H1 (cell line): ENCODE data around the gene NR2F1-AS1. TPM values are rescaled to one million over a fixed set of nuclear protein-coding genes. Genes with fewer than 3 reads are reported as not detected.
A peak's percentile ranks its signal among the peaks of the same experiment; 100 is the strongest.

Experiments
- CTCF ChIA-PET: fragments of 300-600 bp; sonication (Branson Sonifier 250); formaldehyde crosslinking; loops from one replicate; lab custom pipeline; 2021; ENCODE audit not compliant: partially characterized antibody; lab: Charles Lee
- POLR2A ChIA-PET: fragments of 300-600 bp; sonication (Branson Sonifier 250); formaldehyde crosslinking; loops from one replicate; lab custom pipeline; 2021; ENCODE audit warnings: inconsistent platforms; ENCODE audit not compliant: partially characterized antibody; lab: Charles Lee
- DNase-seq, 2 experiments: peaks; one replicate each; pipeline versions ENCODE4 v3.0.0 to v3.0.0-alpha.2; 2010 to 2022; ENCODE audit warnings: low spot score in 2 of 2, low read depth in 1 of 2, mixed read lengths in 1 of 2
- FAIRE-seq: peaks from 2 replicates; lab custom pipeline; 2011; peaks lifted over from hg19 to GRCh38; lab: Jason Lieb, UNC
- H2AFZ ChIP-seq: 2 replicates; pipeline ENCODE4 v1.8.1; 2012; ENCODE audit warnings: low read length, inconsistent platforms
- H2AK5ac ChIP-seq: 2 replicates; pipeline ENCODE4 v1.6.1; 2013; ENCODE audit warnings: low read depth, low read length
- H2BK120ac ChIP-seq: replicated peaks from 2 replicates; pipeline ENCODE3; 2013; ENCODE audit warnings: low read depth, low read length, inconsistent platforms
- H2BK12ac ChIP-seq: 2 replicates; pipeline ENCODE4 v1.6.1; 2013; ENCODE audit warnings: low read depth, low read length
- H2BK15ac ChIP-seq: 2 replicates; pipeline ENCODE4 v1.6.1; 2013; ENCODE audit warnings: low read length
- H2BK20ac ChIP-seq: 2 replicates; pipeline ENCODE4 v1.6.1; 2013; ENCODE audit warnings: low read length
- H2BK5ac ChIP-seq: 2 replicates; pipeline ENCODE4 v1.6.1; 2013; ENCODE audit warnings: low read depth, low read length
- H3K14ac ChIP-seq: 2 replicates; pipeline ENCODE4 v1.6.1; 2013; ENCODE audit warnings: inconsistent platforms; ENCODE audit not compliant: insufficient read length
- H3K18ac ChIP-seq: 2 replicates; pipeline ENCODE4 v1.6.1; 2013; ENCODE audit warnings: low read length; ENCODE audit errors: extremely low read depth
- H3K23ac ChIP-seq: 2 replicates; pipeline ENCODE4 v1.6.1; 2013; ENCODE audit warnings: inconsistent platforms; ENCODE audit not compliant: insufficient read length
- H3K23me2 ChIP-seq: 2 replicates; pipeline ENCODE4 v1.6.1; 2013; ENCODE audit warnings: low read depth, low read length
- H3K27ac ChIP-seq: 2 replicates; pipeline ENCODE4 v1.6.1; 2011; ENCODE audit warnings: low read depth, low read length, inconsistent platforms
- H3K27me3 ChIP-seq, 4 experiments: replicated peaks in 1 of 4; 1 replicate in 1 of 4; 2 replicates in 3 of 4; pipeline versions ENCODE4 v1.6.1 to v1.8.1; 2011 to 2013; ENCODE audit warnings: low read length in 3 of 4, mild to moderate bottlenecking in 3 of 4, inconsistent platforms in 2 of 4, mixed read lengths in 2 of 4, moderate library complexity in 1 of 4; ENCODE audit not compliant: control insufficient read depth in 3 of 4, insufficient read depth in 3 of 4; ENCODE audit errors: extremely low read depth in 1 of 4
- H3K36me3 ChIP-seq, 4 experiments: 2 replicates each; pipeline versions ENCODE4 v1.6.1 to v1.8.1; 2011 to 2013; ENCODE audit warnings: mild to moderate bottlenecking in 4 of 4, low read length in 3 of 4, moderate library complexity in 2 of 4, control low read depth in 1 of 4, inconsistent platforms in 1 of 4; ENCODE audit not compliant: insufficient read depth in 4 of 4, control insufficient read depth in 2 of 4
- H3K4ac ChIP-seq: replicated peaks from 2 replicates; pipeline ENCODE3; 2013; ENCODE audit warnings: low read length, low read depth, mixed read lengths, inconsistent platforms; ENCODE audit not compliant: insufficient read length
- H3K4me1 ChIP-seq, 4 experiments: replicated peaks in 1 of 4; 1 replicate in 1 of 4; 2 replicates in 3 of 4; pipeline versions ENCODE4 v1.6.1 to v1.8.1; 2011 to 2013; ENCODE audit warnings: low read length in 3 of 4, inconsistent platforms in 2 of 4, mixed read lengths in 1 of 4; ENCODE audit not compliant: insufficient read depth in 4 of 4, control insufficient read depth in 3 of 4
- H3K4me2 ChIP-seq, 2 experiments: 2 replicates each; pipeline versions ENCODE4 v1.6.1 to v1.8.1; 2011 to 2013; ENCODE audit warnings: low read depth in 2 of 2, low read length in 2 of 2, control low read depth in 1 of 2, inconsistent platforms in 1 of 2, mild to moderate bottlenecking in 1 of 2; ENCODE audit not compliant: insufficient read depth in 1 of 2
- H3K4me3 ChIP-seq, 4 experiments: fragments of 200-600, 300-600 bp in 1 of 4; sonication (generic), shearing (Covaris generic), sonication (Bioruptor Twin) in 1 of 4; 2 replicates each; pipeline versions ENCODE4 v1.5.1 to v1.8.1; 2011 to 2016; ENCODE audit warnings: low read length in 4 of 4, low read depth in 3 of 4, control low read depth in 2 of 4, inconsistent platforms in 2 of 4, mild to moderate bottlenecking in 2 of 4, mixed read lengths in 1 of 4, moderate library complexity in 1 of 4; ENCODE audit not compliant: insufficient read depth in 2 of 4; ENCODE audit errors: extremely low read depth in 1 of 4
- H3K56ac ChIP-seq: replicated peaks from 2 replicates; pipeline ENCODE3; 2013; ENCODE audit warnings: low read depth, mild to moderate bottlenecking, mixed read lengths, low read length, inconsistent platforms; ENCODE audit not compliant: insufficient read length
- H3K79me1 ChIP-seq: 2 replicates; pipeline ENCODE4 v1.6.1; 2013; ENCODE audit warnings: low read depth, low read length, control low read depth
- H3K79me2 ChIP-seq, 2 experiments: 2 replicates each; pipeline versions ENCODE4 v1.6.1 to v1.8.1; 2012 to 2013; ENCODE audit warnings: low read length in 2 of 2, mild to moderate bottlenecking in 2 of 2, inconsistent platforms in 1 of 2; ENCODE audit not compliant: insufficient read depth in 2 of 2, control insufficient read depth in 1 of 2
- H3K9ac ChIP-seq, 4 experiments: replicated peaks in 1 of 4; 1 replicate in 1 of 4; 2 replicates in 3 of 4; pipeline versions ENCODE4 v1.6.1 to v1.8.1; 2011 to 2013; ENCODE audit warnings: low read depth in 3 of 4, low read length in 3 of 4, control low read depth in 2 of 4, mild to moderate bottlenecking in 2 of 4, moderate library complexity in 2 of 4, inconsistent platforms in 1 of 4; ENCODE audit errors: extremely low read depth in 1 of 4
- H3K9me3 ChIP-seq, 2 experiments: 2 replicates each; pipeline versions ENCODE4 v1.6.1 to v1.8.1; 2012 to 2013; ENCODE audit warnings: mild to moderate bottlenecking in 2 of 2, moderate library complexity in 2 of 2, control low read depth in 1 of 2, inconsistent platforms in 1 of 2, low read depth in 1 of 2, low read length in 1 of 2, mixed read lengths in 1 of 2; ENCODE audit not compliant: insufficient read depth in 2 of 2
- H4K20me1 ChIP-seq, 2 experiments: replicated peaks in 1 of 2; 2 replicates each; pipeline versions ENCODE3 to v1.8.1; 2011 to 2013; ENCODE audit warnings: inconsistent platforms in 2 of 2, low read length in 2 of 2, mild to moderate bottlenecking in 1 of 2; ENCODE audit not compliant: insufficient read depth in 2 of 2, control insufficient read depth in 1 of 2
- H4K5ac ChIP-seq: 2 replicates; pipeline ENCODE4 v1.6.1; 2013; ENCODE audit warnings: low read length, low read depth, mixed read lengths, inconsistent platforms; ENCODE audit not compliant: insufficient read length
- H4K8ac ChIP-seq: 2 replicates; pipeline ENCODE4 v1.8.0; 2013; ENCODE audit warnings: mild to moderate bottlenecking, moderate library complexity, low read length, inconsistent platforms; ENCODE audit not compliant: insufficient read depth; ENCODE audit errors: extremely low read depth
- H4K91ac ChIP-seq: replicated peaks from 2 replicates; pipeline ENCODE3; 2013; ENCODE audit warnings: low read length, mixed read lengths, inconsistent platforms; ENCODE audit not compliant: insufficient read length
- EZH2 ChIP-seq: fragments of 200-600 bp; sonication (generic); IDR thresholded peaks from 2 replicates; pipeline ENCODE4 v1.7.1; 2012; ENCODE audit warnings: low read depth, mild to moderate bottlenecking, moderate library complexity, low read length, inconsistent platforms; ENCODE audit not compliant: severe bottlenecking
- POLR2AphosphoS5 ChIP-seq: IDR thresholded peaks from 2 replicates; pipeline ENCODE4 v1.6.1; 2011; ENCODE audit warnings: low read depth, low read length
- RNF2 ChIP-seq: fragments of 200-900, 300-1000 bp; sonication (generic); IDR thresholded peaks from 2 replicates; pipeline ENCODE4 v1.7.1; 2016; ENCODE audit warnings: borderline replicate concordance, low read depth, mild to moderate bottlenecking, antibody characterized with exemption, low read length; ENCODE audit not compliant: poor library complexity, severe bottlenecking; ENCODE audit errors: missing control alignments
- SIX5 ChIP-seq: IDR thresholded peaks from 2 replicates; pipeline ENCODE4 v1.6.1; 2011; ENCODE audit warnings: mild to moderate bottlenecking, low read depth, low read length
- SP2 ChIP-seq: IDR thresholded peaks from 2 replicates; pipeline ENCODE4 v1.6.1; 2012; ENCODE audit warnings: mild to moderate bottlenecking, low read length, inconsistent platforms
- SUZ12 ChIP-seq: fragments of 200-600 bp; sonication (generic); IDR thresholded peaks from 2 replicates; pipeline ENCODE4 v1.6.1; 2012; ENCODE audit warnings: mild to moderate bottlenecking, inconsistent platforms, low read length, moderate library complexity, mixed read lengths
- TBP ChIP-seq: IDR thresholded peaks from 2 replicates; pipeline ENCODE4 v1.6.1; 2011; ENCODE audit warnings: low read depth, low read length, improper control_type of control experiment
- TCF12 ChIP-seq: IDR thresholded peaks from 2 replicates; pipeline ENCODE4 v1.6.1; 2011; ENCODE audit warnings: low read depth, mild to moderate bottlenecking, low read length
- USF2 ChIP-seq: IDR thresholded peaks from 2 replicates; pipeline ENCODE4 v1.6.1; 2011; ENCODE audit warnings: low read length, improper control_type of control experiment
- WGBS, 2 experiments: shearing (Covaris generic) in 1 of 2; methylation state at CpG; one replicate each; pipeline versions ENCODE4 v1.1.6 to v1.1.7; 2013 to 2015; ENCODE audit warnings: low lambda C conversion rate in 2 of 2, mixed read lengths in 2 of 2, inconsistent platforms in 1 of 2, low coverage in 1 of 2, missing lambda C conversion rate in 1 of 2; ENCODE audit not compliant: insufficient replicate concordance in 2 of 2, insufficient coverage in 1 of 2, insufficient read length in 1 of 2; ENCODE audit errors: extremely low coverage in 1 of 2, missing lambda C conversion rate in 1 of 2; 5-methylcytosine and 5-hydroxymethylcytosine counted together
- polyA plus RNA-seq, 7 experiments: library from polyadenylated mRNA; depleted of rRNA in 3 of 7; stranded (reverse) in 5 of 7; unstranded in 2 of 7; fragments of >200 nt in 5 of 7; fragments of 200-250 nt in 2 of 7; gene quantifications; 1 replicate in 5 of 7; 2 replicates in 1 of 7; 4 replicates in 1 of 7; pipeline versions ENCODE4 v1.2.1 to v1.2.3, GENCODE V29; 2011 to 2013; ENCODE audit warnings: missing spikeins in 2 of 7, mixed read lengths in 2 of 7
- total RNA-seq: library from RNA; stranded (reverse); fragmentation: NEBNext Ultra II Directional; extraction: Animal tissue kit (Norgen Biotek cat#: 25700); gene quantifications from 2 replicates; pipeline ENCODE4 v1.2.1, GENCODE V29; 2021

NR2F1-AS1 gene
- total and polyA plus RNA-seq, 2 of the 8 experiments (the other 6 are each of a cell fraction or from before 2014, with no cell fraction given), result 1.6 to 5.6 TPM

- Histone ChIP-seq H2BK20ac (no peak overlapping the region), H3K18ac (peak overlapping the region; percentile 36; the same call in 1 of the 2 replicates), H3K4me3 (peak overlapping the region in 2 of 4 experiments; percentile 8 to 18; a peak in 2 of 8 replicates), H3K56ac (no peak overlapping the region), H4K91ac (no peak overlapping the region), H3K4me2 (peak overlapping the region; percentile 31 to 50), H3K79me2 (no peaks in the 10 kb centered on the region), H3K27ac (no peak overlapping the region), H2BK5ac (no peak overlapping the region), H4K5ac (no peak overlapping the region), H3K79me1 (no peaks in the 10 kb centered on the region), H3K9ac (no peak overlapping the region), H2AK5ac (no peak overlapping the region), H3K9me3 (no peaks in the 10 kb centered on the region), H3K27me3 (peaks cover 87 to 99% (median 93%) of the 10 kb centered on the region in 4 experiments), H3K4me1 (peaks cover 0 to 19% (median 13%) of the 10 kb centered on the region in 4 experiments; a peak in 5 of 7 replicates), H2BK12ac (peak overlapping the region; percentile 85; the same call in 1 of the 2 replicates), H3K36me3 (peaks cover 0 to 7% (median 0%) of the 10 kb centered on the region in 4 experiments; a peak in 1 of 8 replicates), H4K20me1 (peaks cover 14 to 35% of the 10 kb centered on the region in 2 experiments), H2BK15ac (peak overlapping the region; percentile 97; the same call in 1 of the 2 replicates), H2AFZ (no peak overlapping the region; the same call in 1 of the 2 replicates), H3K14ac (no peak overlapping the region), H4K8ac (no peak overlapping the region), H2BK120ac (no peak overlapping the region), H3K23ac (no peak overlapping the region), H3K23me2 (no peaks in the 10 kb centered on the region; the same call in 1 of the 2 replicates), H3K4ac (peak overlapping the region; percentile 16)
- DNase-seq (no peak), FAIRE-seq (no peak)
- ChIA-PET CTCF (interaction anchor here (1.3 to 4.5 kb wide), 8 partner anchors 8 to 24 kb away, joined by 4 to 32 read pairs (median 10); no protein-coding TSS in a partner anchor), POLR2A (interaction anchor here (2.0 kb wide), 1 partner anchor 13 kb away, joined by 10 read pairs; no protein-coding TSS in a partner anchor)
- WGBS, 2 experiments, result 7% methylated on average over 49 of the region's 78 CpGs; no CpG with 5 or more reads in 1 of the 2 experiments
- TF ChIP-seq TBP (no peak), SP2 (no peak), SUZ12 (peak; percentile 85), USF2 (no peak), POLR2AphosphoS5 (no peak), EZH2 (peak; percentile 75), RNF2 (peak; percentile 75), SIX5 (no peak), TCF12 (0 out of 2 replicates have a peak, but pooled peaks have one; percentile 7)
Measured at GRCh38 chr5:93588352-93589151, 7.5 kb upstream of the NR2F1-AS1 start.
